CD4-positive, alpha-beta T cell treated with Interferon alpha-2 for 1 hour (primary cell): Measurements from ENCODE around the gene COL4A3.
A peak's percentile ranks its signal among the peaks of the same experiment; 100 is the strongest.
"Not testable (repeated sequence)": the region's sequence is repeated elsewhere in the genome, so short reads cannot be mapped to it uniquely, and the experiment has no call there.

Experiments
- DNase-seq, 2 donors: peaks; one replicate each; pipeline ENCODE4 v3.0.0-alpha.2; 2020 to 2022

Gene COL4A3

DNA sequence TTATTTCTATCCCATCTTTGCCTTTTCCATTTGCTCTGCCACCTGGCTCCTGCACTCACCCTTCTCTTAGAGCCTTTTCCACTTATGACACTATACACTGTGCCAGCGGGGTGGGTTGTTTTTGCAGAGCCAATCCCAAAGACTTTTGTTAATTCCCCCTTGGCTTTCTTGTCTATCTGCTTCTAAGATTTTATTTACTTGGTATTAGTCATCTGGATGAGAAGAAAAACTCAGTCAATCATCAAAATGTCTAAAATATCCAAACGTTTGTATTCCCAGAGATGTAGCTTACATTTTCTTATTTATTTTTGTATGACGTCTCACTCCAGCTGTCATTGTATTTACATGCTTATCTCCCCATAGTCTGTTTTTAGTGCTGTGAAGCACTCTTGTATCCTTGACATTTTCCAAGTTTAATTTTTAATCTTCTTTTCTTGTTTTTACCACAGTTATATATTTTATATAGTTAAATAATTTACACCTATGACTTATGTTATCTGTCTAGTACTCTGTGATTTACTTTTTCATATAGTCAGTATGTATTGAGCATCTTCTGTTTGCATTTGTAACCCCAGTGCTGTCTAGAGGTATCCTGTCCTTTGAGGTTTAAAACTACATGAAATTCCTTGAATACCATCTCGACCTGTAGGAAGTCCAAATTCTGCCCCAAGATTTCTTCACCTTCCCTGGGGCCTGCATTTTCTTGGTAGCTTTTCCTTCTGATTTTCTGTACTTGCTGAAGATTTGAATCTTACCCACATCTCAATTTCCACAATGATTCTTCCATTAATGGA, 55.1 kb downstream of the COL4A3 start:
- DNase-seq, result no peak

DNA sequence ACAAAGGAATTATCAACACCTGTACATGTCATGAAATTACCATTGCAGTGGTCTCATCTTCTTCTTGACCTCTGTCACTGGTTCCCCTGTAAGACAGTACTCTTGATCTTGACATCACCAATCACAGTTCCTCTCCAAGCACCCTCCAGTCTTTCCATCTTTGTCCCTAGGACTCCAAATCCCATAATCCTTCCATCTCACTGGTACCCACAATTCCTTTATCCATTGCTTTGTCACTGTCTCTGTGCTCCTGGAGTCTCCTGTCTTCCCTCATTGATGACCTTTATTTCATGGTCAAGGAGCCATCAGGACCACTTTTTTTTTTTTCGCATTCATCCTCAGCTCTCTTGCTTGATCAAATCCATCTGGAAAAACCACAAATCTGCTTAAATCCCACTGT, 56.7 kb downstream of the COL4A3 start:
- DNase-seq, result no peak

DNA sequence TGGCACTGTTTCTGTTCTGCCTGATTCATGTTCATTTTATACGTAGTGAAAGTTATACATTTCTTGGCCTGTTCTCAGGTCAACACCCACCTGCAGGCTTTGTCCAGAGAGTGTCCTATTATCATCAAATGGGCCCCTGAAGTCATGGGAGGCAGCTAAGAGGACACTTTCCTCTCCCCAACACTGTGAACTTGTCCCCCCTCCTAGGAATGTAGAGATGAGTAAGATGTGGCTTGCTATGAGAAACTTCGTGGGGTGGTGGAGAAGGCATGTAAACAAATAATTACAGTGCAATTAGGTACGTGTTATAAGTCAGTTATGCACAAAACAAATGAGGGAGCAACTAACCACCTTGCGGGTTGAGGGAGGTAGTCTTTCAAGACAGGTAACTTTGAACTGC, 57.9 kb downstream of the COL4A3 start:
- DNase-seq, result no peak

DNA sequence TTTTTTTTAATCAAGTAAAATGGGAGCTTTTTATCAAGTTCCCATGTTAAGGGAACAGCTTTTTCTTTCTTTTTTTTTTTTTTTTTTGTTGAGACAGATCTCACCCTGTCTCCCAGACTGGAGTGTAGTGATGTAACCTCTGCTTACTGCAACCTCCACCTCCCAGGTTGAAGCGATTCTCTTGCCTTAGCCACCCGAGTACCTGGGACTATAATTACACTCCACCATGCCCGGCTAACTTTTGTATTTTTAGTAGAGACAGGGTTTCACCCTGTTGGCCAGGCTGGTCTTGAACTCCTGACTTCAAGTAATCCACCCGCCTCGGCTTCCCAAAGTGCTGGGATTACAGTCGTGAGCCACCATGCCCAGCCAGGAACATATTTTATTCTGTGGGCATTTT, 61.2 kb downstream of the COL4A3 start:
- not testable (repeated sequence) for DNase-seq

DNA sequence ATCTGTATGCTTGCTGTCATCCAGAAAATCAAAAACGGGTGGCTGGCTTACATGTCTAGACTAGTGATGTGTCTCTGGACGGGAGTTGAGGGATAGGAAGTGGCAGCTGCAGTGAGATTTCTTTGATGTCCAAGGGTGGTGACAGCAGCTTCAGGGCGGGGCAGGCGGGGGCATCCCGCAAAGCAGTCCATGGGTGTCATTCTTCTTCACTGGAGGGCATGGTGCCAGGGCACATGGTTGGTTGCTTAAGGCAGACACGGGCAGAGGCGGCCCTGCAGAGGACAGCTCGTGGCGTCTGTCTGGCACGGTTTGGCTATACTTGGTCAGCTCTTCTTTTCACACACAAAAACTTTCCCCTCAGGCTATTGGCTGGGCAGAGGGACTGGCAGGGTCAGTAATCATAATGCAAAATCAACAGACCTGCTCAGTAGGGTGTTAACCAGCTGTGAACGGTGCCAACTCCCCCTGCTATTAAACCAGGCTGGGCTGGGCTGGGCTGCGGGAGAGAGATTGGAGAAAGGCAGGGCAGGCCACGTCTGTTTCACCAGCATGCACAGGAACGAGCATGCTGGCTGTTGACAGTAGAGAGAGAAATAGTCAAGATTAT, 63.7 kb downstream of the COL4A3 start:
- DNase-seq, result no peak

DNA sequence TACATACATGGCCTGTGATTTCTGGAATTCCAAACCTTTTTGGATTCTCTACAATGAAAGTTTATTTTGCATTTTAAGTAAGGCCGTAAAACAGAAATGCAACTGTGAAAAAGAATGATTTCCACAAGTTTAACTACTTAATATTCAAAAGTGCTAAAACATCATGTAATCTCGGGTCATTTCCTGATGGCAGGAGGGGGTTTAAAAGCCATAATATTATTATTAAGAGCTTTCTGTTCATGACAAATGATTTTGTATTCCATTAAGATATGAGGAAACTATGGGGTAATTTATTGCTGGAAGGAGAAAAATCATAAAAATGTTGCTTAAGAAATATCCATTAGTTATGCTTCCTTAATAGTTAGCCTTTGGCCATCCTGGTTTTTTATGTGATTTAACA, 65.7 kb downstream of the COL4A3 start:
- DNase-seq, result no peak

DNA sequence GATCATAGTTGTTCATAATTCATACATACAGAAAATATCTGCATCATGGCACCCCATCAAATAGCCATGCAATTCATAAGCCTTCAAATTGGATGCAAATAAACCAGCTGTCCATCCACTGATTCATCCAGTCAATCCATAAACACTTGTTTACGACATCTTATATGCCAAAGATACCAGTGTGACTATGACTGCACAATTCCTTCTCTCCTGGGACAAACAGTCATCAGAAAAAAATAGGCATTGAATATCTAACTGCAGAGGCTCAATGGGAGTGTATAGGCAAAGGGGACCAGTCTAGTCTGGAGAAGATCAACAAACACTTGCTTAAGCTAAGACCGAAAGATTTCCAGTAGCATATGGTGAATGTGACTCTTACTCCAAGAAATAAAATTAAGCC, 70.0 kb downstream of the COL4A3 start:
- DNase-seq, result no peak

DNA sequence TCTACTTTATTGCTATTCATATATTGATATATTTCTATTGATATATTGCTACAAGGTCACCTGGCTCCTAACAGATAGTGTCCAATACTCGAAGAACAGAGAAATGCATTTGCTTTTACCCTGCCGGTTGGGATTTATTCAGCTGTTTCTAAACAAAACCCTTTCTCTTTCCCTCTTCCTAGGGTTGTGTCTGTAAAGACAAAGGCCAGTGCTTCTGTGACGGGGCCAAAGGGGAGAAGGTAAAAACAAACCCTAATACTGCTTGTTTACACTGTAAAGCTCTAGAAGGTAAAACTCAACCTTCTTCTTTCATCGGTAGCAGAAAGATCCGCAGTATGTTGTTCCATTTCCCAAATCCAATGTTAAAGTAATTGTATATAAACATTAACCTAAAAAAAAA, 73.4 kb downstream of the COL4A3 start:
- DNase-seq, result no peak

DNA sequence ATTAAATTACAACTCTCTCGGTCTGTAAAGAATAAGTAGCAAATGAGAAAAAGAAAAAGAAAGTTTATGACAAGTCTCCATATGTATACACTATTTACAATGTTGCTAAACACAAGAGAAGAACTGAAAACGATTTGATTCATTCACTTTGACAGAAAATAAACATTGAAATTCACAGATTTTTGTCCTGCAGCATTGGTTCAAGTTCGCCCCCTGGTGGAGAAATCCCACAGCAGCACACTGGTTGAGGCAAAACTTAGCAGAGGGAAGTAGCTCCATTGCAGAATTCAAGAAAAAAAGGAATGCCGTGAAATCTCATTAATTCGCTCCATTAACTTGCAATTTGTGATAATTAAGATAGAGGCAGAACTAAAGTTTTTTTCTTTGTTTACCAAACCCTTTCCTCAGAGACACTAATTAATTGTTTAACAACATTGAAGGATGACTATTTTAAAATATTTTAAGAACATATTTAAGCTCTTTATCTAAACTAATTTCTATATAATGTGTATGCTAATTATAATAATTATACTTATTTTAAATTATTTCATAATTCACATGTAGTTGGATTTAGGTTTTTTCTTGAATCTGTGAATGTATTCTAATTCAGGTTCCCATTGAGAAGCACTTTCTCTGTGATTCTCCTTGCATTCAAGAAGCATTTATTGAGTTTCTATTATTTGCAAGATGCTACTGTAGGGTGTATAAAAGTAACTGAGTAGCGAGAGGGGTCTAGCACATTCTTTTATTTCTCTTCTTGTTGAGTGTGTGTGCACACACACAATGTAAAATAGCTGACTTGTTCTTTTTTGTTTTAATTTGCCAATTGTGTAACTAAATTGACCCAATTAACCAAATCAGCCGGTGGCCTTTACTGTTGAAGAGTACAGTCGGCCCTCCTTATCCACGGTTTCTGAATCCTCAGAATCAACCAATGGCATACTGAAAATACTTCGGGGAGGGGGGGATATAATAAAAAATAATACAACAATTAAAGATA, 74.1 kb downstream of the COL4A3 start:
- DNase-seq, result peak; percentile 31 to 56

DNA sequence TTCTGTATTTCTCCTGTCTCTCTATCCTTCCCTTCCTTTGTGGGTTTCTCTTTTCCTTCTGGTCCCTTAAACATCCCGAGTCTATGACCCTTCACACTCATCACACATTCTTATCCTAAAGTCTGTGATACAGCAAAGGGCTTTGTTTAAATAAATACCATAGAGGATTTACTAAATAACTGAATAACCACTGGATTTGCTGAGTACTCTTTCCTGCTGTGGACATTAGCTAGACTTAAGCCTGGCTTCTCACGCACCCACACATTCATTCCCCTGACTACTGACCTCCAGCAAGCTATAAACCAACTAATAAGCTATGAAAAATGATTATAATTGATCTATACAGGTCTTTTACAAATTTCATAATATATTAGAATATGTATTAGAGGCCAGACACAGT, 76.6 kb downstream of the COL4A3 start:
- no peak for DNase-seq

DNA sequence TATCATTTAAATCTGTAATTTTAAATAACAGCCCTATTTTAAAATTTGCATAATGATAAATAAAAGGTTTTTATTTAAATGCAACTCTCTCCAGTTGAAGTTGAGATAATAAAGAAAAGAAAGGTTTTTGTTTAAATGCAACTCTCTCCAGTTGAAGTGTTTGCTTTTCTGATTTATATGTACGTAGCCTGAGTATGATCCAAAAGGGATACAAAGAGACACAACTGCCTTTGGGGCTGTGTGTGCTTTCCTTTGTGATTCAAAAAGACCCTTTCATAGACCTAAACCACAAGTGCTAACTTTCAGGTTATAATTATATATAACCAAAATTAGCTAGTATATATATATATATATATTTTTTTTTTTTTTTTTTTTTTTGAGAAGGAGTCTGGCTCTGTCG, 84.5 kb downstream of the COL4A3 start:
- DNase-seq, result no peak

DNA sequence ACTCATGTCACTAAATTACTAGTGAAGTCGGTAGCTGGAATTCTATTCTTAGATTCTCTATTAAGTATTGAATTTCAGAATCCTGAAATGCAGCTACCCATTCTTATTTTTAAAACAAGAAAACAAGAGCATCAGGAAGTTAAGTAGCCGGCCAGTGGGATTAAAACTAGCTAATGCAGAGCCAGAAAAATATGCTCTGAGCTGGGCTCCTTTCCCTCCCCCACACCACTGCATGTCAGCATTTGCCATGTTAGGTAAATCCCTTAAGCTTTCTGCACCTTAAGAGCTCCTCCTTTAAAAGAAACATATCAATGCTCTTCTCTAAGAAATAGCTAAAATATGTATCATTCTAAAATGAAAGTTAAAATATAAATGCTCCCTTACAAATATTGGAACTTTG, 88.4 kb downstream of the COL4A3 start:
- no peak for DNase-seq

DNA sequence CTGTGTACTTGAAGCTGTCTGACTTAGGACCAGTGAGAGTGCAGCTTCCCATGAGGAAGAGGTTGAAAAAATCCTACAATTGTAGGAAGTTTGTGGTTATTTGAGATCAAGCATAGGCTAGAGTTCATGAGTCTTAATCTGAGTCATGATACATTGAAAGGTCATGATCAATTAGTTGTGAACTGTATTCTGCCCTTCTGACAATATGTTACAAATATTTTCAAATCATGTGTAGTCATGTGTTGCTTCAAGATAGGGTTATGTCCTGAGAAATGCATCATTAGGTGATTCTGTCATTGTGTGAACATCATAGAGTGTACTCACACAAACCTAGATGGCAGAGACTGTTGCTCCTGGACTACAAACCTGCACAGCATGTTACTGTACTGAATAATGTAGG, 92.2 kb downstream of the COL4A3 start:
- no peak for DNase-seq

DNA sequence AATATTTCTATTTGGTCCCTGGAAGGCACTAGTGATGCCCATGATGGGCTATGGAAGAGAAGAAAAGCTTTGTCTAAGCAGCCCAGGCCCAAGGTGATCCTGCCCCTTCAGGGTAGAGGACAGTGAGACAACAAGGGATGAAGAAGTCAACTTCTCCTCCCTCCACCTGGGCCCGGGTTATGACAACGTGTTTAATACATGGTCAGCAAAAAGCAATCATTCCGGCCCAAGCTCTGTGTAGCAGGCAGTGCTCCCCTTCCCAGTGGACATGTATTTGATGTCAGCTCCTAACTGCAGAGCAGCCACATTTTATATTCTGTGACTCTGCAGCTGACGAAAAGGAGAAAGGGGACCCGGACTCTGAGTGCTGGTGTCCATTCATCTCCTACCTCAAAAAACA, 93.4 kb downstream of the COL4A3 start:
- no peak for DNase-seq

DNA sequence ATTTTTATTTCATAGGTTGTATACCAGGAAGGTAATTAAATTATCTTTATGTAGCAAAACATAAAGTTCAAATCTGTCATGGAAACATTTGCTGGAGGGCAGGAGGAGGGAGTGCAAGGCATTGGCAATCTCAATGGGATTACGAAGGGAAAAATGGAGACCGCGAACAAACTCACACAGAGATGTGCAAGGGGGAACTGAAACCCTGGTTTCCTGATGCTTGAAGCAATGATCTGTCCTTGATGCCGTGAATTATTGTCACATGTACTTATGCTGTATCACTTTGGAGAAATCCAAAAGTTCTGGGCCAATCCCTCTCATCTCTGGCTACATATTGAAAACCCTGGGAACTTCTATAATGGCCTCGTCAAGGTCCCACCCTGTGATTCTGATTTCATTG, 95.6 kb downstream of the COL4A3 start:
- DNase-seq, result no peak

DNA sequence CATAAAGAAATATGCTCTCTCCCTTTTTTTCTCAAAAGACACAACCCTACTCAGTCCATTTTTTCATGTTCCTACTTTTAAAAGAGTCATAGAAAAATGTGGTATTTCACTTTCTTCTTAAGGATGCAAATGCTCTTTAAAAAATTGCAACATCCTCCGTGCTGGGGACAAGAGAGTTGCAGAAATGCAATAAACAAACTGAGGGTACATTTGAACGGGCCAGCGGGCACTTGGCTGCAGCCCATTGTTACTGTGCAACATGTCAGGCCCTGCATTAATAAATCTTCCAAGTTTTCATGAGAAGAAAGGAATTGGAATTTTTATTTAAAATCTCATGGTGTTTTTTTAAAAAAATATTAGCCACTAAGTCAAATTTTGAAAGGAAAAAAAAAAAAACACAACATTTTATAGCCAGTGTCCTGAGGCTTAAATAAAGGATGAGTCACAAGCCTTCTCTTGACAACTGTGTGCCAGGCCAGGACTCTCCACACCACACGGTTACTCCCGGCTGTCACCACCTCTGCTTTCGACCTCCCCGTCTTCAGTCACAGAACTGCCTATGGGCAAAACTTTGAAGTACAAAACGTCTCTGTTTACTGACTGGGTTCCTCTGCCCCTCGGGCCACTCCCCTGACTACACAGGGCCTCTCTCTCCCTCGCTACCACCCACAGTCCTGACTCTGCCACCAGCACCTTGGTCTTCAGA, 103.1 kb downstream of the COL4A3 start:
- DNase-seq, result no peak

DNA sequence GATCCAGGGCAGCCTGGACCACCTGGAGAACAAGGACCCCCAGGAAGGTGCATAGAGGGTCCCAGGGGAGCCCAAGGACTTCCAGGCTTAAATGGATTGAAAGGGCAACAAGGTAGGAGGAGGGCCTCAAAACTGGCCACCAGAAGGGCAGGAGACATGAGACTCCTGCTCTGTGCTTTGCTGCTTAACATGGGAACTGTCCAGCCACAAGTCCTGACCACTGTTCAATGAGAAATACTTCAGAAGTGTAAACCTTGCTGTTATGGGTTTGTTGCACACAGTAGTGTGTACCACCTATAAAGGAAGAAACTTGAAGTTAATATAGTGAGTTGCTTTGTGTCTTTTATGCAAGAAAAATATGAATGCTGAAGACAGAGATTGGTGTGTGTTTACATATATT, 116.5 kb downstream of the COL4A3 start:
- DNase-seq, result no peak

DNA sequence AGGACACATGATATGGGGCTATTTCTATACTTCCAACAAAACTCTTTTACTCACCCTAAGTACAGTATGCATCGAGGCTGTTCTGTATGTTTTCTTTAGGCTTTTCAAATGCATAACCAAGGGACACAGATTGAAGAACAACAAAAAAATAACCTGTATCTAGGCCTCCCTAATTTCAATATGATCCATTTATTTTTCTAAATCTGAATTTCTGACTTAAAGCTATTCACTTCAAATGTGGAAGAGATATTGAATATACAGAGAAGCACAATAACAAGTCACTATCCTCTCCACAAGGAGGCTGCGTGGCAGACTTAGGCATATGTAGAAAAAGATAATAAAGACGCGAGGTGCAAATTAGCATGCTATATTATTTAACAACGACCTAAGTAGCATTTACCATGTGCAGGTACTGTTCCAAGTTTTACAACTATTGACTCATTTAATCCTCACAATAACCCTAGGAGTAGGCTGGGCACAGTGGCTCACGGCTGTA, 121.4 kb downstream of the COL4A3 start:
- DNase-seq, result no peak

DNA sequence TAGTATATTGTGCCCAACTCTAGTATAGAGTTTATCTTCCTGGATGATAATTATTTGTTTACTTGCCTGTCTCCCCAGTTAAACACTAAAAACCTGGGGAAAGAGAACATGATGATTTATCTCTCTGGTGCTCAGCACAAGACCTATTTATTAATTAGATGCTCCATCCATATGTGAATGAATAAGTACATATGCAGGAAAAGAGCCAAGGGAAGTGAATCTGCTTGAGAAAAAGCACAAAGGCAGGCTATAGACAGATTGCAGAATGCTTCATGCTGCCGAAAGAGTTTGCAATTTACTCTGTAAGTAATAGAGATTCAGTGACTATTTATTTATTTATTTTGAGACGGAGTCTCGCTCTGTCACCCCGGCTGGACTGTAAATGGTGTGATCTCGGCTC, 123.3 kb downstream of the COL4A3 start:
- DNase-seq, result no peak

DNA sequence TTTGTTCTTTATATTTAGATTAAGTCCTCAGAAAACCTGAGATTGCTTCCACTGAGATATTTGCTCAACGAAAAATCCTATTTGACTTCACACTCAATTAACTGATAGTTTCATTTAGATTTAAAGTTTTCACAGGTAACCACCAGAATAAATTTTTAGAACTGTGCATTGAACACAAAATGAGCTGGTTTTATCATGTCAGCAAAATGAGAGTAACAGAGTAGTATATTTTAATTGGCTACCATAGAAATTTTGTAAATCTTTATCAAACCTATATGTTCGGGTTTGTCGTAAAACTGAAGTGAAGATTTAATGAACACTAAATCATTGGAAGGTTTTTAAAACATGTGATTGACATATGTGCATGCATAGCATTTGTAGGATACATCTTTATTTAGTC, 127.9 kb downstream of the COL4A3 start:
- DNase-seq, result no peak

DNA sequence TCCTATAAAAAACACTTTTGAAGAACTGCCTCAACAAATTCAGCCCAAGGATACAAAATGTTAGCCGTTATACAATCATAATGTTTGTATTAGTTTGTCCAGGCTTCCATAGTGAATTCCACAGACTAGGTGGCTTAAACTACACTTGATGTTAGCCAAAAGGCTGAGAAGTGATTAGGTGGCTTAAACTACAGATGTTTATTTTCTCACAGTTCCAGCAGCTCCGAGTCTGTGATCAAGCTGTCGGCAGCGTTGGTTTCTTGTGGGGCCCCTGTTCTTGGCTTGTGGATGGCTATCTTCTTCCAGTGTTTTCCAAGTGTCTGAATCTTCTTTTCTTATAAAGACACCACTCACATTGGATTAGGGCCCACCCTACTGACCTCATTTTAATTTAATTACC, 129.1 kb downstream of the COL4A3 start:
- DNase-seq, result no peak

DNA sequence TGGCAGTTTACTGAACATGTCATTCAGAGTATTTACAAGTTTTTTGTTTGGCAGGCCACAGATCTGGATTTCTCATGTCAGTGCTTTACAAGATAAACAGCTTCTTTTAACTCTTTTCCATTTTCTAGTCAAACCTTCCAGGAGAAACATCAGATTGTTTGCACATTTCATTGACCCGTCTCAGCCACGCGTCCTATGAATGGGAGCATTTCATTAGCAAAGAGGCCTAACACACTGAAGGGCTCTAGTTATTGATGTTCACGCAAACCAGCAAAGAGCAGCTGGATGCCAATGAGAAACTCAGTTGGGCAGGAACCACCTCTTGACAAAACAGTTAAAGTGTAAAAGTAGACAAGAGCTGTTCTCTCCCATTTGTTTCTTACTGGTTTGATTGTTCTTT, 131.4 kb downstream of the COL4A3 start:
- DNase-seq, result no peak
